Measurements from ENCODE around the gene INTS6.

The INTS6 gene

DNA sequence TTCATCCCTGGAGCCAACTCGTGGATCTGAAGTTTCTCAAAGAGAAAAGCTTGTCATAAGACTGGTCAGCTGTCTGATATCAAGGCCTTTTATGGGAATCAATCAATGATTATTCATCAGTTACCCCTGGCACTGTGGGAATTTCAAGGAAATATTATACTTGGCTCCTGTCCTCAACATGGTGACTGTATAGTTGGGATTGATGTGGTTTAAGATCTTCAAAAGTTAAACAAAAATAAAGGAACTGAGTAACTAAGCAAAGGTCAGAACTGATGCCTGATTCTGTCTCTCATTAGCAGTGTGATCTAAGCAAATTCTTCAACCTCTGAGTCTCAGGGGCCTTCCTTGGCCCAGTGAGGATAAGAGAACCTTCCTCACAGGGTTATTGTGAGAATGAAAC, 135.6 kb downstream of the INTS6 start:
- no peak for DNase-seq (ENCODE audit: low read depth)

DNA sequence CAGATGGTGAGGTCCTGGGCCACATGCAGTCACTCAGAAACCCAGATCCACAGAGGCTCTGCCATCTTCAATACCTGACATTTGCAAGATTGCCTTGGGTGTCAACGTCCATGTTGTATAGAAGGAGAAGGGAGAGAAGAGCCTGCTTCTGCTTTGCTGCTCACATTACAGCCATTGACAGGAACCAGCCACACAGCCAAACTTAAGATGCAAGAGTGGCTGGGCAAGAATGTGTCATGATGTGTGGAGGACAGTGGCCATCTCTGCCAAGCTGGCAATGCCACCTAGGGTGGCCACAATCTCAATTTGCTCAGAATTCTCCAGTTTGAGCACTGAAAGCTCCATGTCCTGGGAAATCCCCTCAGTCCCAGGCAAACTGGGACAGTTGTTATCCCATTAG, 139.2 kb downstream of the INTS6 start:
- no peak for DNase-seq (ENCODE audit: low read depth)

DNA sequence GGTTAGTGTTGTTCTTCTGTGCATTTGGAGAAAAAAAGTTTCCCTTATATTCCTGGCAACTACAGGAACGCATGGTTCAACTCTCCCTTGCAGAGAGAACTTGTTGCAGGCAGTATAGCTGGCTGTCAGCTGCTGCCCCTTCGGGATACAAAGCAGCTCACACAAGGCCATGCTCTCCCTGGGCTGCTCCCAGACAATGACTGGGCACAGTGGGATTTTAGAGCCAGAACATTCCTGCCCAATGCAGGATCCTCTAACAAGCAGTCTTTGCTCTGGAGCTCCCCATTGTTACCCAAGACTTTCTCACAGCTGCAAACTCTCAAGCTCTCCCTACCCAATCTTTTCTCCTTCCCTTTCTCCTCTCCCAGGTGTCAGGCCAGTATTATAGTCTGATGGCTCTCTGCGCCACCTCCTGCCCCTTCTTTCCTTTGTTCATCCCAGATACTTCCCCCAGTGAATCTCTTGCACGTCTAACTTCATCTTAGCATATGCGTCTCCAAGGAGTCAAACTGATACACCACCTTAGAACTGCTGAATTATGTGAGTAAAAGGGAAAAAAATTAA, 140.8 kb downstream of the INTS6 start:
- no peak for DNase-seq (ENCODE audit: low read depth)
